DOHH2 (cell line): ENCODE measurements around the gene UBE4B.
"Not testable (repeated sequence)": the region's sequence is repeated elsewhere in the genome, so short reads cannot be mapped to it uniquely, and the experiment has no call there.

Experiments
- H3F3A ChIP-seq: fragments of 200-600 bp; sonication (generic), shearing (Covaris generic); 2 replicates; pipeline ENCODE4 v1.6.0; 2016; ENCODE audit warnings: antibody characterized with exemption, mild to moderate bottlenecking; ENCODE audit not compliant: control insufficient read depth, insufficient read depth
- H3K27ac ChIP-seq: fragments of 200-600 bp; sonication (generic); 2 replicates; pipeline ENCODE4 v1.5.1; 2014; ENCODE audit warnings: low read depth, mild to moderate bottlenecking, low read length, moderate library complexity
- H3K27me3 ChIP-seq: fragments of 200-600 bp; sonication (generic); 2 replicates; pipeline ENCODE4 v1.6.1; 2014; ENCODE audit warnings: mild to moderate bottlenecking, low read length, mixed read lengths; ENCODE audit not compliant: control insufficient read depth
- H3K36me3 ChIP-seq: fragments of 200-600 bp; sonication (generic); 2 replicates; pipeline ENCODE4 v1.6.1; 2014; ENCODE audit warnings: mild to moderate bottlenecking, low read length, moderate library complexity, mixed read lengths; ENCODE audit not compliant: control insufficient read depth
- H3K4me1 ChIP-seq: fragments of 200-600 bp; sonication (generic); 2 replicates; pipeline ENCODE4 v1.6.1; 2014; ENCODE audit warnings: mild to moderate bottlenecking, low read length, mixed read lengths; ENCODE audit not compliant: control insufficient read depth
- H3K4me2 ChIP-seq: fragments of 200-600 bp; sonication (generic); 2 replicates; pipeline ENCODE4 v1.6.0; 2014; ENCODE audit warnings: mild to moderate bottlenecking, low read length, moderate library complexity
- H3K4me3 ChIP-seq: fragments of 200-600 bp; sonication (generic); 2 replicates; pipeline ENCODE4 v1.5.1; 2014; ENCODE audit warnings: mild to moderate bottlenecking, low read length, mixed read lengths
- H3K79me2 ChIP-seq: fragments of 200-600 bp; sonication (generic); 2 replicates; pipeline ENCODE4 v1.6.1; 2014; ENCODE audit warnings: mild to moderate bottlenecking, low read length, mixed read lengths; ENCODE audit not compliant: control insufficient read depth
- H3K9me2 ChIP-seq: fragments of 200-600 bp; sonication (generic); replicated peaks from 2 replicates; pipeline ENCODE4 v1.6.1; 2014; ENCODE audit warnings: mild to moderate bottlenecking, low read length, mixed read lengths; ENCODE audit not compliant: control insufficient read depth
- H3K9me3 ChIP-seq: fragments of 200-600 bp; sonication (generic); 2 replicates; pipeline ENCODE4 v1.6.1; 2014; ENCODE audit warnings: antibody characterized with exemption, low read length, mixed read lengths; ENCODE audit not compliant: control insufficient read depth, insufficient read depth
- H4K20me1 ChIP-seq: fragments of 200-600 bp; sonication (generic); 2 replicates; pipeline ENCODE4 v1.6.0; 2014; ENCODE audit warnings: low read depth, mild to moderate bottlenecking, antibody characterized with exemption, low read length, moderate library complexity; ENCODE audit not compliant: control insufficient read depth, insufficient read depth
- EZH2phosphoT487 ChIP-seq: fragments of 200-600 bp; sonication (generic); IDR thresholded peaks from 2 replicates; pipeline ENCODE4 v1.6.1; 2017; ENCODE audit warnings: borderline replicate concordance, mild to moderate bottlenecking, antibody characterized with exemption, low read length, moderate library complexity, mixed read lengths
- TF ChIP-seq, protein P1 (sequence below): fragments of 200-600 bp; sonication (generic); IDR thresholded peaks from one replicate; pipeline ENCODE4 v1.5.1; 2014; ENCODE audit warnings: antibody characterized with exemption, mild to moderate bottlenecking, low read depth, low read length; ENCODE audit not compliant: poor library complexity, severe bottlenecking

Gene UBE4B

GRCh38 chr1:10007169-10007568, 25.6 kb upstream of the UBE4B start:
- Histone ChIP-seq H3K27ac (no peak overlapping the region), H3K4me1 (no peaks in the 10 kb centered on the region), H3K9me2 (no peaks in the 10 kb centered on the region), H3K9me3 (no peaks in the 10 kb centered on the region), H3F3A (no peaks in the 10 kb centered on the region), H3K79me2 (no peaks in the 10 kb centered on the region), H3K4me3 (no peak overlapping the region), H3K27me3 (no peaks in the 10 kb centered on the region), H4K20me1 (no peaks in the 10 kb centered on the region), H3K4me2 (no peak overlapping the region), H3K36me3 (no peaks in the 10 kb centered on the region)
- TF ChIP-seq, protein P1, sequence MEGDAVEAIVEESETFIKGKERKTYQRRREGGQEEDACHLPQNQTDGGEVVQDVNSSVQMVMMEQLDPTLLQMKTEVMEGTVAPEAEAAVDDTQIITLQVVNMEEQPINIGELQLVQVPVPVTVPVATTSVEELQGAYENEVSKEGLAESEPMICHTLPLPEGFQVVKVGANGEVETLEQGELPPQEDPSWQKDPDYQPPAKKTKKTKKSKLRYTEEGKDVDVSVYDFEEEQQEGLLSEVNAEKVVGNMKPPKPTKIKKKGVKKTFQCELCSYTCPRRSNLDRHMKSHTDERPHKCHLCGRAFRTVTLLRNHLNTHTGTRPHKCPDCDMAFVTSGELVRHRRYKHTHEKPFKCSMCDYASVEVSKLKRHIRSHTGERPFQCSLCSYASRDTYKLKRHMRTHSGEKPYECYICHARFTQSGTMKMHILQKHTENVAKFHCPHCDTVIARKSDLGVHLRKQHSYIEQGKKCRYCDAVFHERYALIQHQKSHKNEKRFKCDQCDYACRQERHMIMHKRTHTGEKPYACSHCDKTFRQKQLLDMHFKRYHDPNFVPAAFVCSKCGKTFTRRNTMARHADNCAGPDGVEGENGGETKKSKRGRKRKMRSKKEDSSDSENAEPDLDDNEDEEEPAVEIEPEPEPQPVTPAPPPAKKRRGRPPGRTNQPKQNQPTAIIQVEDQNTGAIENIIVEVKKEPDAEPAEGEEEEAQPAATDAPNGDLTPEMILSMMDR: no peak
- TF ChIP-seq EZH2phosphoT487: no peak

DNA sequence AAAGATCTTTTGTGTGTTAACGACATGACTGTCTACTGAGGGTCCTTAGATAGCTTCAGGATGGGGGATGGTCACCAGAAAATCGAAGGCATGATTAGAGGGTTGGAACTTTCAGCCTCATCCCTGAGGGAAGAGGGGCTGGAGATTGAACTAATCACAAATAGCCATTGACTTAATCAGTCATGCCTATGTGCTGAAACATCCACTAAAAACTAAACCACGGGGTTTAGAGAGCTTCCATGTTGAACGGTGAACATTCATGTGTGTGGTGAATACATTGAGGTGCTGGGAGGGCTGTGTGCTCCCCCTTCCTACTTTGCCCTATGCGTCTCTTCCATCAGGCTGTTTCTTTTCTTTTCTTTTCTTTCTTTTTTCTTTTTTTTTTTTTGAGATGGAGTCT, 18.7 kb upstream of the UBE4B start:
- Histone ChIP-seq H3K79me2 (no peaks in the 10 kb centered on the region), H3K9me3 (no peaks in the 10 kb centered on the region), H3K27me3 (peaks cover 7% of the 10 kb centered on the region), H4K20me1 (no peaks in the 10 kb centered on the region), H3K4me3 (no peak overlapping the region), H3K4me2 (no peak overlapping the region), H3F3A (no peaks in the 10 kb centered on the region), H3K9me2 (no peaks in the 10 kb centered on the region), H3K27ac (no peak overlapping the region), H3K4me1 (no peaks in the 10 kb centered on the region), H3K36me3 (no peaks in the 10 kb centered on the region)
- TF ChIP-seq, protein P1: no peak
- no peak for TF ChIP-seq EZH2phosphoT487

DNA sequence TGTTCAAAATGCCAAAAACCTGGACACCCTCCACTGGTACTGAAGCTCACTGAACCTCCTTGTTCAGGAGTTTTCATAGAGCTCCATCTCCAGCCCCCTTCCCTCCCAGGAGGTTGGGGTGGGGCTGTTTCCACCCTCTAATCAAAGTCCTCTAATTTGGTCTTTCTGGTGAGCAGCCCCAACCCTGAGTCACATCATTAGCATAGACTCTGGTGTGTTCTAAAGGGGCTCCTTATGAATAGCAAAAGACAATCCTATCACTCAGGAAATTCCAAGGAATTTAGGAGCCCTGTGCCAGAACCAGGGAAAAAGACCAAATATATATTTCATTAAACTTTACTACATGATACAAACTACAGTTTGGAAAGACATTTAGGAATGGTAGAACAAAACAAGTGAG, 13.2 kb upstream of the UBE4B start:
- H3K36me3 ChIP-seq: no peaks in the 10 kb centered on the region
- H3K79me2 ChIP-seq: no peaks in the 10 kb centered on the region
- H3K4me1 ChIP-seq: no peaks in the 10 kb centered on the region
- H3F3A ChIP-seq: no peaks in the 10 kb centered on the region
- H4K20me1 ChIP-seq: no peaks in the 10 kb centered on the region
- no peak overlapping the region for H3K4me2 ChIP-seq
- no peak overlapping the region for H3K4me3 ChIP-seq
- no peaks in the 10 kb centered on the region for H3K9me3 ChIP-seq
- peaks cover 4% of the 10 kb centered on the region for H3K27me3 ChIP-seq
- no peak for TF ChIP-seq EZH2phosphoT487
- TF ChIP-seq, protein P1: no peak
- no peak overlapping the region for H3K27ac ChIP-seq
- no peaks in the 10 kb centered on the region for H3K9me2 ChIP-seq

GRCh38 chr1:10020086-10020485, 12.7 kb upstream of the UBE4B start:
- Histone ChIP-seq H3K4me3 (no peak overlapping the region), H3K4me1 (no peaks in the 10 kb centered on the region), H3K4me2 (no peak overlapping the region), H3K27me3 (no peaks in the 10 kb centered on the region), H3F3A (no peaks in the 10 kb centered on the region), H3K36me3 (no peaks in the 10 kb centered on the region), H3K9me3 (no peaks in the 10 kb centered on the region), H3K27ac (no peak overlapping the region), H3K79me2 (no peaks in the 10 kb centered on the region), H4K20me1 (no peaks in the 10 kb centered on the region), H3K9me2 (no peaks in the 10 kb centered on the region)
- TF ChIP-seq, protein P1: no peak
- TF ChIP-seq EZH2phosphoT487: no peak

DNA sequence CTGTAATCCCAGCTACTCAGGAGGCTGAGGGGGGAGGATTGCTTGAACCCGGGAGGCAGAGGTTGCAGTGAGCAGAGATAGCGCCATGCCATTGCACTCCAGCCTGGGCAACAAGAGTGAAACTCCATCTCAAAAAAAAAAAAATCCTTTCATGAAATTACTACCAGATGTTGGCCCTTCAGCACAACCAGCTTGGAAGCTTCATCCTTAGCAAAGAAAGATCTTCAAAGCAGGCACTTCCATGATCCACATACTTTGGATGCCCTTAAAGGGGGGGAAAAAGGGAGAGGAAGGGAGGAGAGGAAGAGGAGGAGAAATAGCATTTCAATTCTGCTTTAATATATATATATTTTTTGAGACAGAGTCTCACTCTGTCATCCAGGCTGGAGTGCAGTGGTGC, 12.1 kb upstream of the UBE4B start:
- H3K4me3 ChIP-seq, H3K4me1 ChIP-seq, H3F3A ChIP-seq, H3K79me2 ChIP-seq, H4K20me1 ChIP-seq, H3K36me3 ChIP-seq, H3K27ac ChIP-seq, H3K9me2 ChIP-seq, H3K27me3 ChIP-seq, H3K9me3 ChIP-seq, H3K4me2 ChIP-seq: not testable (repeated sequence)
